Amygdala (tissue), 56 donors: Measurements from ENCODE around the gene RXRA.

Experiments used
- DNase-seq, 56 donors: peaks; one replicate each; lab custom pipeline; 2025; lab: John Stamatoyannopoulos, UW

Gene RXRA

GRCh38 chr9:134407121-134407779 is 81.0 kb downstream of the RXRA start:
- DNase-seq: peak in 55 of 56 donors; percentile 50 to 93 (median 82)

- peak in 7 of 56 donors; percentile 14 to 38 (median 25) for DNase-seq
Observed at GRCh38 chr9:134408389-134408788, 82.1 kb downstream of the RXRA start.

DNA sequence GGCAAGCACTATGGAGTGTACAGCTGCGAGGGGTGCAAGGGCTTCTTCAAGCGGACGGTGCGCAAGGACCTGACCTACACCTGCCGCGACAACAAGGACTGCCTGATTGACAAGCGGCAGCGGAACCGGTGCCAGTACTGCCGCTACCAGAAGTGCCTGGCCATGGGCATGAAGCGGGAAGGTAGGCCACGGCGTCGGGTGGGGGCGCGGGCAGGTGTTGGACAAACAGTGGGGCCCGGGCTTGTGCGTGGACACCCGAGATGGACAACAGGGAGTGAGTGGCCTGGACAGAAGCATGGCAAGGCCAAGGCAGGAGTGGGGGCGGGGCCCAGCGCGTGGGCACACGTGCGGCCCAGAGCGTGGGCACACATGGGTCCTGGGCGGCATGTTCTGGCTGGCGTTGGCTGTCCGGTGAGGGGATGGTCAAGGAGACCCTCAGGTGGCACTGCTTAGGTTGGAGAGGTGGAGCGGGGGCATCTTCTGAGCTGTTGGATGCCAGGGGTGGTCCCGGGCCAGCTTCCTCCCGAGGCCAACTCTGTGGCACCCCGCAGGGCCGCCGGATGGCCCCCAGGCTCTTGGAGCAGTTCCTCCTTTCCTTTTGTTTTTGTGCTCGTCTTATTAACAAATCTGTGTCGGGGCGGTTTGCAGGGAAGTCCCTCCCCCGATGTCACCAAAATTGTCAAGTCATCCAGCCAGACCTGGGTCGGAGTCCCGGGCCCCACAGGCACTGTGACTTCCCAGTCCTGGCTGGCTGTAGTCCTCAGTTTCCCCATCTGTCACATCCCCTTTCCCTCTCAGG is 82.9 kb downstream of the RXRA start:
- DNase-seq: no peak

- DNase-seq: no peak
Observed at GRCh38 chr9:134410071-134410834, 84.0 kb downstream of the RXRA start.

GRCh38 chr9:134410835-134411217 is 84.6 kb downstream of the RXRA start:
- DNase-seq: no peak

- DNase-seq: no peak
Observed at GRCh38 chr9:134411440-134412297, 85.4 kb downstream of the RXRA start.

DNA sequence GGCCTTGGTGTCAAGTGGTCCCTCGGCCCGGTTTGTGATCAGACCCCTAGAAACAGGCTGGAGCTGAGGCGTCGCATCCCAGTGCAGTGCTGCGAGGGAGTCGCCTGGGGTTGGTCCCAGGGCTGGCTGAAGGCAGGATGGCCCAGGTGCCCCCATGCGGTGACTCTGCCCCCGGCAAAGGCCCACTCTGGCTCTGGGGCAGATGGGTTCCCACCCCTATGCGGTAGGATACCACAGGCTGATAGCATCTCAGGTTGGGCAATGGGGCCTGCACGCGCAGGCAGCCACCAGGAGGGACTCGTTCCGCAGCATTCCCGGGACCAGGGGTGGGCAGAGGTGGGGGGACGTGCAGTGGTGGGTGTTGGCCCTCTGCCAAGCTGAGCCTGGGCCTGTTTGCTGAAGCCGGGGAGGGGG is 86.0 kb downstream of the RXRA start:
- DNase-seq: no peak

GRCh38 chr9:134413112-134413715 is 87.0 kb downstream of the RXRA start:
- DNase-seq: no peak

GRCh38 chr9:134413890-134414623 is 87.8 kb downstream of the RXRA start:
- DNase-seq: peak in 23 of 56 donors; percentile 16 to 81 (median 51)

DNA sequence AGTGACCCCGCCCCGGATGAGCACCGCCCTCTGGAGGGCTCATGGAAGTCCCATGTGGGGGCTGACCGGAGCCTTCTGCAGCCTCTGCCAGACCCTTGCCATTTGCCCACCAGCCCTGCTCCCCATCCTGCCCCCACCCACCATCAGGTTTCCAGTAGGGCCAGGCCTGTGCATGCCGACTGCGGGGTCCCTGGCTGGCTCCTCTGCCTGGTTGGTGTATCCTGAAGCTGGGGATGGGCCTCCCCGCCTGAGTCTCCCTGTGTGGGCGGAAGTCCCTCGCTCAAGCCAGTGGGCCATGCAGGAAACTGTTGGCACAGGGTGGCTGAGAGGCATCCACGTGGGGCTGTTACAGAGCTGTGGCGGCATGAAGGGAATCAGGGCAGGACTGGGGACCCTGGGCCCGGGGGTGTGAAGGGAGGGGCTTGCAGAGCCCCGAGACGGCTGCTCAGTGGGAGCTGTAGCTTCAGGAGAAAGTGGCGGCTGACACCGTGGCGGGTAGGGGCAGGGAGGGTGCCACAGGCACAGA is 88.7 kb downstream of the RXRA start:
- DNase-seq: no peak

DNA sequence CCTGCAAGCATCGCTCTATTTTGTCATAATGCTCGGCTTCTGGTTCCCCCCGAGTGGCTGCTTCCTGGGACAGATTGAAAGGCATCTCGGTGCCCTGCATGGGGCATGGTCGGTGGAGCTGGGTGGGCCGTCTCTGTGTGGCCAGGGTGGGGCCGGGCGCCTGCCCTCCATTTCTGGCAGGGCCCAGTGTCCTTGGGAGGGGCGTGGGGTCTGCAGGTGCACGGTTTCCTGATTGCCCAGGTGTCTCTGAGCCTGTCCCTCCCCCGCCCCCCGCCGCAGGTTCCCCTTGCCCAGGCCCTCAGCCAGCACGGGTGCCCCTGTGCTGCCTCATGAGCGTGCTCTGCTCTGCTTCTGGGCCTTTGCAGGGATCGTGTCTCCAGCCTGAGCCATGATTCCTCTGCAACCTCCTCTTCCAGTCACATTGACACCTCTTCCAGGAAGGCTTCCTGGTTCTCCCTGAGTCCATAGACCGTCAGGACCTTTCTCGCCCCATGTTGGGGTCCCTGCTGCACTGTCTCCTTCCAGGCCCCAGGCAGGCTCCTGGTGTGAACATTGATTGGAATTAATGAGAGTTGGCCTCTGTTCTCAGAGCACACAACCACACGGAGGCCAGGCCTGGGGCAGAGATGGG is 90.2 kb downstream of the RXRA start:
- no peak for DNase-seq

DNA sequence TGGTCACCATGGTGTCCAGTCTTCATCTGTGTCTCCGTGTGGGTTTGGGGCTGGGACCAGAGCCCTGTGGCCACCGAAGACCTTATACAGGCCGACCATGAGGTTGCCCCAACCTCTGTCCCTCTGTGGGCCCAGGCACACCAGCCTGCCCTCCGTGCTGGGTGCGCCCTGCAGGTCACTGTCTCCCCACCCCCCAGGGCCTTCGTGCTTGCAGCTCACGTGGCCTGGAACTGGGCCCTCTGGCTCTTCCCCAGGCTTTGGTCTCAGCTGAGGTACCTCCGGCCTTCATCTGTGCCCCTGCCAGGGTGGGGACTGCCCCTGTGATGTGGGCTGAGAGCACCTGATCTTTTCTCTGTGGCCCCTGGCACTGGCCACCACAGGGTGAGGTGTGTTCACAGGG is 92.1 kb downstream of the RXRA start:
- DNase-seq: no peak

DNA sequence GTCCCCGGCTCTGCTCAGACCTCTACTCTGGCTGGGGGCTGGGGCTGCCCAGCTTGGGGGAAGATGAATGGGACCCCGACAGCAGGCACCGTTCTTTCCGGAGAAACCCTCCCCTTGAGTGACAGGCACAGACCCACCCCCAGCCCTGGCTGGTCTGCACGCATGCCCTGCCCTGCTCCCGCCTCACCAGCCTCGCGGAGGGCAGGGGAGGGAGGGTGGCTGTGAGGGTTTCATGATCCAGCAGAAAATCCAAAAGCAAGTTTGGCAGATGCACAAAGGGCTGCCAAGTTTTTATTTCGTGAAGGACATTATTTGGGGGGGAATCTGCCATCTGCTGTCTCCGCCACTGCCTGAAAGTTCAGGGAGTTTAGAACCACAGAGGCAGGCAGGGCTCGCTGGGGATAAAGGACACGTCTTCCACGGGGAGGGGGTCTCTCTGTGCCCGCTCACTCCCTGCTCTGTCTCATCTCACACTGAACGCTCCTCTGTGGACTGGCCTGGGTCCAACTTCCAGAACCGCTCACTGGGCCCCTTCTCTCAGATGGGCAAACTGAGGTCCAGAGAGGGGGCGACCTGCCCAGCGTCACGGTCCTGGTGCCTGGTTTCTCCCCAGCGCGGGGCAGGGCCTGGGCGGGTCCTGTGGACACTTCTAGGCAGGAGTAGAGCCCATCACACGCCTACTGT is 92.9 kb downstream of the RXRA start:
- peak in 8 of 56 donors; percentile 12 to 44 (median 35) for DNase-seq

DNA sequence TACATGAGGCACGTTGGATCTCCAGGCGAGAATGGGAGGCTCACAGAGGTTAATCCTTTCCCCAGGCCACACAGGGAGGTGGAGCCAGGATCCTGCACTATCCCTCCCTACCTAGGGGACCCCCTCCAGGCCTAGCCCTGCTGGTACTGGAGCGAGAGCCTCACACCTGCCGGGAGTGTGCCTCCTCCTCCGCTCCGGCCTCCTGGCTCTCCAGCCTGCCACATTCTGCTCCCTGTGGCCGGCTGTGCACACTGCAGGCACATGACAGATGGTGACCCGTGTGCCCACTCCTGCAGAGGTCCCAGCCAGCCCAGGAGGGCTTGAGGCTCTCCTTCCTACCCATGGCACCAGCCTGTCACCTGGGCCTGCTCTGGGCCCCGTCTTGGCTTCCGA is 93.4 kb downstream of the RXRA start:
- no peak for DNase-seq

- DNase-seq: no peak
Observed at GRCh38 chr9:134420281-134420845, 94.1 kb downstream of the RXRA start.

- peak in 1 of 56 donors; percentile 23 for DNase-seq
Observed at GRCh38 chr9:134420974-134421432, 94.7 kb downstream of the RXRA start.

- no peak for DNase-seq
Observed at GRCh38 chr9:134421888-134422287, 95.6 kb downstream of the RXRA start.
